MM.1S (cell line): ENCODE measurements around the gene CACHD1.

Source experiments
- DNase-seq: peaks from one replicate; pipeline ENCODE4 v3.0.0-alpha.2; 2015
- H2AFZ ChIP-seq: fragments of 300-600 bp; sonication (generic); 2 replicates; pipeline ENCODE4 v1.6.0; 2016; ENCODE audit warnings: antibody characterized with exemption, low read length
- H3F3A ChIP-seq: fragments of 300-600 bp; sonication (generic); 2 replicates; pipeline ENCODE4 v1.6.1; 2016; ENCODE audit warnings: mild to moderate bottlenecking, antibody characterized with exemption, low read length, moderate library complexity, mixed read lengths; ENCODE audit not compliant: insufficient read depth
- H3K27ac ChIP-seq: fragments of 300-600 bp; sonication (generic); 2 replicates; pipeline ENCODE4 v1.5.1; 2016; ENCODE audit warnings: mild to moderate bottlenecking, low read length
- H3K27me3 ChIP-seq: fragments of 300-600 bp; sonication (generic); replicated peaks from 2 replicates; pipeline ENCODE4 v1.6.0; 2016; ENCODE audit warnings: low read length; ENCODE audit not compliant: insufficient read depth
- H3K36me3 ChIP-seq: fragments of 300-600 bp; sonication (generic); replicated peaks from 2 replicates; pipeline ENCODE4 v1.6.1; 2016; ENCODE audit warnings: mild to moderate bottlenecking, low read length, mixed read lengths; ENCODE audit not compliant: insufficient read depth
- H3K4me1 ChIP-seq: fragments of 300-600 bp; sonication (generic); 2 replicates; pipeline ENCODE4 v1.6.1; 2016; ENCODE audit warnings: low read length, mixed read lengths
- H3K4me2 ChIP-seq: fragments of 300-600 bp; sonication (generic); 2 replicates; pipeline ENCODE4 v1.6.0; 2016; ENCODE audit warnings: low read depth, low read length
- H3K4me3 ChIP-seq: fragments of 300-600 bp; sonication (generic); 2 replicates; pipeline ENCODE4 v1.5.1; 2016; ENCODE audit warnings: low read length, mixed read lengths
- H3K79me2 ChIP-seq: fragments of 300-600 bp; sonication (generic); 2 replicates; pipeline ENCODE4 v1.6.1; 2016; ENCODE audit warnings: mixed run types, low read length, mixed read lengths
- H3K9ac ChIP-seq: fragments of 300-600 bp; sonication (generic); 2 replicates; pipeline ENCODE4 v1.6.1; 2016; ENCODE audit warnings: low read length, mixed read lengths
- H3K9me2 ChIP-seq: fragments of 300-600 bp; sonication (generic); replicated peaks from 2 replicates; pipeline ENCODE4 v1.6.1; 2016; ENCODE audit warnings: mild to moderate bottlenecking, low read length, mixed read lengths; ENCODE audit not compliant: insufficient read depth
- H3K9me3 ChIP-seq: fragments of 300-600 bp; sonication (generic); replicated peaks from 2 replicates; pipeline ENCODE4 v1.6.1; 2016; ENCODE audit warnings: mild to moderate bottlenecking, low read length, mixed read lengths; ENCODE audit not compliant: insufficient read depth
- H4K20me1 ChIP-seq: fragments of 300-600 bp; sonication (generic); 2 replicates; pipeline ENCODE4 v1.6.1; 2016; ENCODE audit warnings: mild to moderate bottlenecking, low read length, moderate library complexity, mixed read lengths; ENCODE audit not compliant: insufficient read depth
- EZH2 ChIP-seq: fragments of 300-600 bp; sonication (generic); optimal IDR thresholded peaks from 2 replicates; pipeline ENCODE3; 2017; ENCODE audit warnings: low read depth, mild to moderate bottlenecking, antibody characterized with exemption, low read length, mixed read lengths
- EZH2phosphoT487 ChIP-seq: fragments of 300-600 bp; sonication (generic); IDR thresholded peaks from 2 replicates; pipeline ENCODE4 v1.6.1; 2018; ENCODE audit warnings: antibody characterized with exemption, low read length
- TF ChIP-seq, protein P1 (sequence below): fragments of 300-600 bp; sonication (generic); IDR thresholded peaks from 2 replicates; pipeline ENCODE4 v1.5.1; 2016; ENCODE audit warnings: antibody characterized with exemption, low read length, mixed read lengths

The CACHD1 gene

DNA sequence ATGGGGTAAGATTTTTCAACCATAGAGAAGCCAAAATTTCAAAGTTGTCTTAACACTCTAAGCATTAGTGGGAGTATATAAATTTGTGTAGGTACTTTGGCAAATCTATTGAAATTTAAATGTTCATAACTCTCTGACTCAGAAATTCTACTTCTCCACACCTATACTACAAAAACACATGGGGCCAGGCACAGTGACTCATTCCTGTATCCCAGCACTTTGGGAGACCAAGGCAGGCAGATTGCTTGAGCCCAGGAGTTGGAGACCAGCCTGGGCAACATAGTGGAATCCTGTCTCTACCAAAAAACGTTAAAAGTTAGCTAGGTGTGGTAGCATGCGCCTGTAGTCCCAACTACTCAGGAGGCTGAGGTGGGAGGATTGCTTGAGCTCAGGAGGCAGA lies 233.7 kb downstream of the CACHD1 start:
- Histone ChIP-seq H3K9ac (no peak overlapping the region), H3K27me3 (no peaks in the 10 kb centered on the region), H3K36me3 (no peaks in the 10 kb centered on the region), H3K4me2 (no peak overlapping the region), H4K20me1 (no peaks in the 10 kb centered on the region), H2AFZ (no peak overlapping the region), H3F3A (no peaks in the 10 kb centered on the region), H3K27ac (no peak overlapping the region), H3K79me2 (no peaks in the 10 kb centered on the region), H3K9me3 (no peaks in the 10 kb centered on the region), H3K9me2 (no peaks in the 10 kb centered on the region), H3K4me3 (no peak overlapping the region), H3K4me1 (no peaks in the 10 kb centered on the region)
- DNase-seq, result no peak
- TF ChIP-seq, protein P1, sequence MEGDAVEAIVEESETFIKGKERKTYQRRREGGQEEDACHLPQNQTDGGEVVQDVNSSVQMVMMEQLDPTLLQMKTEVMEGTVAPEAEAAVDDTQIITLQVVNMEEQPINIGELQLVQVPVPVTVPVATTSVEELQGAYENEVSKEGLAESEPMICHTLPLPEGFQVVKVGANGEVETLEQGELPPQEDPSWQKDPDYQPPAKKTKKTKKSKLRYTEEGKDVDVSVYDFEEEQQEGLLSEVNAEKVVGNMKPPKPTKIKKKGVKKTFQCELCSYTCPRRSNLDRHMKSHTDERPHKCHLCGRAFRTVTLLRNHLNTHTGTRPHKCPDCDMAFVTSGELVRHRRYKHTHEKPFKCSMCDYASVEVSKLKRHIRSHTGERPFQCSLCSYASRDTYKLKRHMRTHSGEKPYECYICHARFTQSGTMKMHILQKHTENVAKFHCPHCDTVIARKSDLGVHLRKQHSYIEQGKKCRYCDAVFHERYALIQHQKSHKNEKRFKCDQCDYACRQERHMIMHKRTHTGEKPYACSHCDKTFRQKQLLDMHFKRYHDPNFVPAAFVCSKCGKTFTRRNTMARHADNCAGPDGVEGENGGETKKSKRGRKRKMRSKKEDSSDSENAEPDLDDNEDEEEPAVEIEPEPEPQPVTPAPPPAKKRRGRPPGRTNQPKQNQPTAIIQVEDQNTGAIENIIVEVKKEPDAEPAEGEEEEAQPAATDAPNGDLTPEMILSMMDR, result no peak
- TF ChIP-seq EZH2phosphoT487 (no peak), EZH2 (no peak)

DNA sequence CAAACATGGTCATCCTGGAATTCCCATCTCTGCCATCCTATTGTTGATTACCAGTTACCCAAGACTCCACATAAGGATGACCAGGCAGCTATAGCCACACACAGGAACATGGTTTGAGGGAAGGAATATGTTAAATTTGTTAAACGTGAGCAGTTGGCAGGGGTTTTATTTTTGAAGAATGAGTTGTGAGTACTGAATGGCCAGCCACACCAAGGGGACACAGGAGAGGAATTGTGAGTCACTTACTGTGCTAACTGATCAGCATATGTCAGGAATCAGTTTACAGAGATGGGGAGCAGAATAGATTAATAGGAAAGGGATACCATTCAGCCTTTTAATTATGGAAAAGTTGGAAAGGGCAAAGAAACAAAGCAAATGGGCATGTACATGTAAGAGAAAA lies 235.7 kb downstream of the CACHD1 start:
- Histone ChIP-seq H3K9me3 (no peaks in the 10 kb centered on the region), H3K4me1 (no peaks in the 10 kb centered on the region), H3K4me3 (no peak overlapping the region), H3F3A (no peaks in the 10 kb centered on the region), H3K4me2 (no peak overlapping the region), H3K9me2 (no peaks in the 10 kb centered on the region), H3K36me3 (no peaks in the 10 kb centered on the region), H2AFZ (no peak overlapping the region), H3K27ac (no peak overlapping the region), H3K27me3 (no peaks in the 10 kb centered on the region), H4K20me1 (no peaks in the 10 kb centered on the region), H3K79me2 (no peaks in the 10 kb centered on the region), H3K9ac (no peak overlapping the region)
- no peak for DNase-seq
- TF ChIP-seq EZH2 (no peak), EZH2phosphoT487 (no peak)
- TF ChIP-seq, protein P1, result no peak

DNA sequence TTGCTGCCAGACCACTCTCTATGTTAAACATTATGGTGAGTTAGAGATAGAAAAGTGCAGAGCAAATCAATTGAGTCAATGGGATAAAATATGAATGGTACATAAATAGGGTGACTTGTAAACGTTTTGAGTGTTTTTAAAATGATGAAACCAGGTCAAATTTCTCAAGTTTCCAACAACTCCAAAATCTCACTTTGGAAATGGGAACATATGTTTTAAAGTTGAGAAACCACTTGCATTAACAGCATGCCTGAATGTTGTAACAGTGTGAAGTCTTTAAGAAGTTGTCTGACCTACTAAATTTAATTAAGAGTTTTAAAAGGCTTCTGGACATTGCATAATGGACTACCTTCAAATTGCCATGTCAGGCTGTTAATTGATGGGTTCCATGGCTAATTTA lies 241.3 kb downstream of the CACHD1 start:
- no peak for DNase-seq
- TF ChIP-seq, protein P1, result no peak
- TF ChIP-seq EZH2phosphoT487, result no peak
- no peak for TF ChIP-seq EZH2
- H3K36me3 ChIP-seq, result no peaks in the 10 kb centered on the region
- H3K4me3 ChIP-seq, result no peak overlapping the region
- H3K9me2 ChIP-seq, result no peaks in the 10 kb centered on the region
- no peaks in the 10 kb centered on the region for H3K79me2 ChIP-seq
- H2AFZ ChIP-seq, result no peak overlapping the region
- no peaks in the 10 kb centered on the region for H3F3A ChIP-seq
- no peak overlapping the region for H3K27ac ChIP-seq
- H3K4me2 ChIP-seq, result no peak overlapping the region
- no peaks in the 10 kb centered on the region for H3K9me3 ChIP-seq
- H3K9ac ChIP-seq, result no peak overlapping the region
- no peaks in the 10 kb centered on the region for H3K27me3 ChIP-seq
- H4K20me1 ChIP-seq, result no peaks in the 10 kb centered on the region
- H3K4me1 ChIP-seq, result no peaks in the 10 kb centered on the region
